ENCODE data around the gene COL11A2. TPM values are rescaled to one million over a fixed set of nuclear protein-coding genes. Genes with fewer than 3 reads are reported as not detected.

COL11A2 gene
- total RNA-seq, 2 experiments from 2014 or later: 2.8 to 3.0 TPM

GRCh38 chr6:33212857-33213165 is 20.5 kb upstream of the COL11A2 start:
- CTCF ChIA-PET: no interaction called here
- peaks cover 34% of the 10 kb centered on the region for H3K4me1 ChIP-seq (ENCODE audit: insufficient read depth, low read length)
- no peak for TF ChIP-seq CTCF (IDR thresholded peaks at IDR 0.05)
- H3K4me1 Mint-ChIP-seq (ENCODE audit: low read depth): peaks cover 40% of the 10 kb centered on the region
- POLR2A ChIA-PET: no interaction called here
- no peaks in the 10 kb centered on the region for H3K9me3 ChIP-seq (ENCODE audit: control insufficient read depth in 1 of 2, insufficient read depth in 1 of 2, low read length in 2 of 2)
- peaks cover 50% of the 10 kb centered on the region for H3K36me3 Mint-ChIP-seq (ENCODE audit: low read depth)
- H3K9me3 Mint-ChIP-seq: no peaks in the 10 kb centered on the region
- H3K27me3 ChIP-seq (ENCODE audit: control insufficient read depth in 1 of 2, insufficient read depth in 2 of 2, low read length in 2 of 2): peaks cover 0 to 14% of the 10 kb centered on the region in 2 experiments
- H3K27ac Mint-ChIP-seq: peak overlapping the region; percentile 58
- H3K36me3 ChIP-seq (ENCODE audit: insufficient read depth, low read length): peaks cover 19% of the 10 kb centered on the region
- DNase-seq (no peak), ATAC-seq (ENCODE audit: poor library complexity) (no peak)
- H3K4me3 Mint-ChIP-seq: peak overlapping the region; percentile 80
- intact Hi-C loops (cut with DNase I, micrococcal nuclease): no loop called here
- H3K27me3 Mint-ChIP-seq: peaks cover 41% of the 10 kb centered on the region
- peak overlapping the region; percentile 42 for H3K4me3 ChIP-seq (ENCODE audit: low read length)
- no peak overlapping the region for H3K27ac ChIP-seq (ENCODE audit: low read depth in 1 of 2, low read length in 2 of 2)

- intact Hi-C loops (cut with DNase I, micrococcal nuclease): no loop called here
- ChIA-PET CTCF (interaction anchor here (1.5 kb wide), 1 partner anchor 15 kb away, joined by 3 read pairs; no protein-coding TSS in a partner anchor), POLR2A (no interaction called here)
- Mint-ChIP-seq H3K36me3 (ENCODE audit: low read depth) (peaks cover 50% of the 10 kb centered on the region), H3K4me3 (peak overlapping the region; percentile 80), H3K9me3 (no peaks in the 10 kb centered on the region), H3K27me3 (peaks cover 33% of the 10 kb centered on the region), H3K4me1 (ENCODE audit: low read depth) (peaks cover 40% of the 10 kb centered on the region), H3K27ac (peak overlapping the region; percentile 58)
- no peak for ATAC-seq (ENCODE audit: poor library complexity)
- no peaks in the 10 kb centered on the region for H3K9me3 ChIP-seq (ENCODE audit: control insufficient read depth in 1 of 2, insufficient read depth in 1 of 2, low read length in 2 of 2)
- no peak overlapping the region for H3K27ac ChIP-seq (ENCODE audit: low read depth in 1 of 2, low read length in 2 of 2)
- peaks cover 41% of the 10 kb centered on the region for H3K4me1 ChIP-seq (ENCODE audit: insufficient read depth, low read length)
- H3K36me3 ChIP-seq (ENCODE audit: insufficient read depth, low read length): peaks cover 19% of the 10 kb centered on the region
- DNase-seq: no peak
- no peak overlapping the region for H3K4me3 ChIP-seq (ENCODE audit: low read length)
- H3K27me3 ChIP-seq (ENCODE audit: control insufficient read depth in 1 of 2, insufficient read depth in 2 of 2, low read length in 2 of 2): peaks cover 0 to 14% of the 10 kb centered on the region in 2 experiments
- TF ChIP-seq CTCF (IDR thresholded peaks at IDR 0.05): no peak
Observed at GRCh38 chr6:33211666-33212422, 19.6 kb upstream of the COL11A2 start.

- no peak for TF ChIP-seq CTCF (IDR thresholded peaks at IDR 0.05)
- Histone ChIP-seq H3K27ac (ENCODE audit: low read depth in 1 of 2, low read length in 2 of 2) (no peak overlapping the region), H3K36me3 (ENCODE audit: insufficient read depth, low read length) (peaks cover 19% of the 10 kb centered on the region), H3K4me1 (ENCODE audit: insufficient read depth, low read length) (peaks cover 41% of the 10 kb centered on the region), H3K4me3 (ENCODE audit: low read length) (no peak overlapping the region), H3K27me3 (ENCODE audit: control insufficient read depth in 1 of 2, insufficient read depth in 2 of 2, low read length in 2 of 2) (peaks cover 0 to 14% of the 10 kb centered on the region in 2 experiments), H3K9me3 (ENCODE audit: control insufficient read depth in 1 of 2, insufficient read depth in 1 of 2, low read length in 2 of 2) (no peaks in the 10 kb centered on the region)
- H3K36me3 Mint-ChIP-seq (ENCODE audit: low read depth): peaks cover 50% of the 10 kb centered on the region
- no peaks in the 10 kb centered on the region for H3K9me3 Mint-ChIP-seq
- CTCF ChIA-PET: interaction anchor here (1.5 kb wide), 1 partner anchor 14 kb away, joined by 3 read pairs; no protein-coding TSS in a partner anchor
- peaks cover 33% of the 10 kb centered on the region for H3K27me3 Mint-ChIP-seq
- no peak for DNase-seq
- POLR2A ChIA-PET: no interaction called here
- no peak for ATAC-seq (ENCODE audit: poor library complexity)
- intact Hi-C loops (cut with DNase I, micrococcal nuclease): no loop called here
- H3K4me1 Mint-ChIP-seq (ENCODE audit: low read depth): peaks cover 42% of the 10 kb centered on the region
- H3K4me3 Mint-ChIP-seq: no peak overlapping the region
- no peak overlapping the region for H3K27ac Mint-ChIP-seq
Observed at GRCh38 chr6:33211136-33211535, 18.9 kb upstream of the COL11A2 start.

All from CD4-positive, alpha-beta T cell (primary cell).